Keratinocyte (primary cell): Measurements from ENCODE around the gene FKBP14. TPM values are rescaled to one million over a fixed set of nuclear protein-coding genes. Genes with fewer than 3 reads are reported as not detected.

Experiments used
- DNase-seq: peaks from one replicate; pipeline ENCODE4 v3.0.0-alpha.2; 2011; ENCODE audit warnings: low read depth, missing footprints, low spot score
- FAIRE-seq: peaks from 2 replicates; lab custom pipeline; 2011; peaks lifted over from hg19 to GRCh38; lab: Jason Lieb, UNC
- H2AFZ ChIP-seq: 2 replicates; pipeline ENCODE4 v1.6.0; 2012; ENCODE audit warnings: low read length, control low read depth, inconsistent platforms; ENCODE audit not compliant: control insufficient read depth
- H3K27ac ChIP-seq: 2 replicates; pipeline ENCODE4 v1.5.1; 2011; ENCODE audit warnings: low read length; ENCODE audit not compliant: control insufficient read depth, insufficient read depth
- H3K27me3 ChIP-seq: 3 replicates; pipeline ENCODE4 v1.6.0; 2011; ENCODE audit warnings: low read length; ENCODE audit not compliant: control insufficient read depth, insufficient read depth; ENCODE audit errors: extremely low read depth
- H3K36me3 ChIP-seq, 2 experiments: 2 replicates in 1 of 2; 3 replicates in 1 of 2; pipeline ENCODE4 v1.5.1; 2011; ENCODE audit warnings: low read length in 2 of 2, mild to moderate bottlenecking in 1 of 2; ENCODE audit not compliant: control insufficient read depth in 2 of 2, insufficient read depth in 2 of 2; ENCODE audit errors: extremely low read depth in 1 of 2
- H3K4me1 ChIP-seq: 3 replicates; pipeline ENCODE4 v1.5.1; 2011; ENCODE audit warnings: low read length; ENCODE audit not compliant: control insufficient read depth, insufficient read depth; ENCODE audit errors: extremely low read depth
- H3K4me2 ChIP-seq: 3 replicates; pipeline ENCODE4 v1.6.0; 2011; ENCODE audit warnings: low read depth, low read length; ENCODE audit not compliant: control insufficient read depth, insufficient read depth; ENCODE audit errors: extremely low read depth
- H3K4me3 ChIP-seq, 3 experiments: fragments of 200-600 bp in 1 of 3; sonication (generic) in 1 of 3; 2 replicates in 2 of 3; 3 replicates in 1 of 3; pipeline ENCODE4 v1.5.1; 2011 to 2016; ENCODE audit warnings: low read length in 3 of 3, mild to moderate bottlenecking in 3 of 3, control low read depth in 2 of 3, inconsistent platforms in 1 of 3, low read depth in 1 of 3, mixed read lengths in 1 of 3, mixed run types in 1 of 3, moderate library complexity in 1 of 3; ENCODE audit not compliant: control insufficient read depth in 2 of 3, insufficient read depth in 2 of 3; ENCODE audit errors: extremely low read depth in 1 of 3
- H3K79me2 ChIP-seq: 2 replicates; pipeline ENCODE4 v1.6.0; 2012; ENCODE audit warnings: low read length; ENCODE audit not compliant: control insufficient read depth, insufficient read depth
- H3K9ac ChIP-seq: 3 replicates; pipeline ENCODE4 v1.6.0; 2011; ENCODE audit warnings: low read length; ENCODE audit not compliant: control insufficient read depth, insufficient read depth; ENCODE audit errors: extremely low read depth
- H3K9me1 ChIP-seq: 3 replicates; pipeline ENCODE4 v1.6.0; 2011; ENCODE audit warnings: low read length; ENCODE audit not compliant: control insufficient read depth, insufficient read depth; ENCODE audit errors: extremely low read depth
- H3K9me3 ChIP-seq: 2 replicates; pipeline ENCODE4 v1.5.1; 2012; ENCODE audit warnings: low read depth, low read length; ENCODE audit not compliant: control insufficient read depth
- H4K20me1 ChIP-seq: 3 replicates; pipeline ENCODE4 v1.6.0; 2011; ENCODE audit warnings: low read length; ENCODE audit not compliant: control insufficient read depth, insufficient read depth; ENCODE audit errors: extremely low read depth
- CTCF ChIP-seq, 3 experiments: IDR thresholded peaks in 1 of 3; conservative IDR thresholded peaks in 1 of 3; optimal IDR thresholded peaks in 1 of 3; 2 replicates in 2 of 3; 3 replicates in 1 of 3; pipeline versions ENCODE3 to v1.5.1; 2011; ENCODE audit warnings: low read length in 3 of 3, mild to moderate bottlenecking in 3 of 3, moderate library complexity in 2 of 3, control low read depth in 1 of 3, inconsistent platforms in 1 of 3; ENCODE audit not compliant: insufficient read depth in 2 of 3; ENCODE audit errors: extremely low read depth in 1 of 3
- EZH2 ChIP-seq: IDR thresholded peaks from one replicate; pipeline ENCODE4 v1.6.1; 2012; ENCODE audit warnings: inconsistent platforms, mild to moderate bottlenecking, low read length, moderate library complexity
- dilution Hi-C: fragments of 300-500 bp; cut with MboI; formaldehyde crosslinking; loops from one replicate; pipeline ENCODE4 v1.7.0; 2020; ENCODE audit warnings: low sequenced_read_pairs; ENCODE audit not compliant: extremely low pct_ligation_motif_present
- polyA plus RNA-seq, 5 experiments: library from polyadenylated mRNA; depleted of rRNA in 3 of 5; stranded (reverse) in 3 of 5; stranded (forward) in 1 of 5; unstranded in 1 of 5; fragments of >200 nt; gene quantifications; 1 replicate in 1 of 5; 2 replicates in 3 of 5; 3 replicates in 1 of 5; pipeline versions ENCODE4 v1.2.1 to v1.2.3, GENCODE V29; 2011 to 2012; ENCODE audit warnings: missing spikeins in 2 of 5, low read depth in 1 of 5, low replicate concordance in 1 of 5

FKBP14 gene
- polyA plus RNA-seq, 1 donor (not counting 4 experiments of a cell fraction or from before 2014, with no cell fraction given), result 24.5 TPM

DNA sequence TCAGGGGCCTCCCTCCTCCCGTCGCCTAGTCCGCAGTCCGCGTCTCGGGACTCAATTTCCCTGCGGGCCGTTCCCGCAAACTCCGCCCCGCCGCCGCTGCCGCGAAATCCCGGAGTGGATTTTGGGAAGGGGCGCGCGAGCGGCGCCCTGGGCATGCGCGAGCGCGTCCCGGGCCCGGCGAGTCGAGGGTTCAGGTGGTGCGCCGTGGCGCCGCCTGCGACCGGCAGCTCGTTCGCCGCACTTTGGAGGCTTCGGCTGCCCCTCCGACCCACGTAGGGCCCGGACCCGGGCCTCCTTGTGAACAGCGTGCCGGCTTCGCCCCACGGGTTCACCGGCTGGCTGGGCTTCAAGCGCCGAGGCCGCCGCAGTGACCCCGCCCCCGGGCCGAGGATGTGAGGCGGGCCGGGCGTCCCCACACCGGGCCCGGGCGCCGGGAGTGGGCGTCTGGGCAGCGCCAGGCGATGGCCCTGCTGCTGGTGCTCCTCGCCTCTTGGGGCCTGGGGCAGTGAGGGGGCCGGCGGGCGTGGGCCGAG, 1.8 kb upstream of the FKBP14 start, which contains the start of gene PLEKHA8:
Gene PLEKHA8 (plus strand): TSS at position 197 of the 533 bp plus-strand sequence. CDS start 351 bp downstream, outside the sequence.
- dilution Hi-C loops, result no loop called here
- TF ChIP-seq CTCF (optimal IDR thresholded peaks at IDR 0.05 in 1 of 3, IDR thresholded peaks at IDR 0.05 in 1 of 3, conservative IDR thresholded peaks at IDR 0.05 in 1 of 3; ENCODE audit: extremely low read depth in 1 of 3, insufficient read depth in 2 of 3, low read length in 3 of 3) (peak in 1 of 3 experiments; percentile 18), EZH2 (no peak)
- peak within 1 kb of the TSS; percentile 81 for H3K27ac ChIP-seq

DNA sequence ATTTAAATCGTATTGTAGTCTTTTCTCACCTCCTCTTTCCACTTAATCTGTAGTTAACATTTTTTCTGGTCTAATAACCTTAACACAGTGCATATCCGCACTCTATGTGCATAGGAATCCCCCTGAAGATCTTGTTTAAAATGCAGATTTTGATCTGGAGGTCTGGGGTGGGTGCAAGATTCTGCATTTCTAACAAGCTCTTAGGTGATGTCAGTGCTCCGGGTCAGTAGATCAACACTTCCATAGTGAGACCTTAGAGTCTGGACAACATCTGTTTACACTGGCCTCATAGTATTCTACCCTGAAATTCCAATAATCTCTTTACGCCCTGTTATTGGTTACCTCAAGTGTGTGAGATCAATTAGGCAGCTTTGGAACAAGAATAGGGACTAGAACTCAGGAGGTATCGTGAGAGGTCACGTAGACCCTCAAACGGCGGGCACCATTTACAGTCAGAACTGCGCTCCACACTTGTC, 1.3 kb upstream of the FKBP14 start:
- dilution Hi-C loops, result no loop called here
- no peak for TF ChIP-seq EZH2
- no peak for TF ChIP-seq CTCF (optimal IDR thresholded peaks at IDR 0.05 in 1 of 3, IDR thresholded peaks at IDR 0.05 in 1 of 3, conservative IDR thresholded peaks at IDR 0.05 in 1 of 3; ENCODE audit: extremely low read depth in 1 of 3, insufficient read depth in 2 of 3, low read length in 3 of 3)
- Histone ChIP-seq H3K27me3 (no peaks in the 10 kb centered on the region), H2AFZ (peak overlapping the region; percentile 96), H4K20me1 (no peaks in the 10 kb centered on the region), H3K79me2 (peaks cover 68% of the 10 kb centered on the region), H3K4me3 (peak overlapping the region; percentile 86 to 99 (median 96)), H3K36me3 (no peaks in the 10 kb centered on the region), H3K27ac (peak overlapping the region; percentile 81), H3K4me1 (peaks cover 22% of the 10 kb centered on the region), H3K4me2 (peak overlapping the region; percentile 90), H3K9me1 (no peaks in the 10 kb centered on the region), H3K9me3 (no peaks in the 10 kb centered on the region), H3K9ac (peak overlapping the region; percentile 83)
- DNase-seq (no peak), FAIRE-seq (no peak)

More for the DNA sequence above, 1.8 kb upstream of the FKBP14 start, which contains the start of gene PLEKHA8:
- Histone ChIP-seq H3K4me3 (peak within 1 kb of the TSS; percentile 86 to 99 (median 96)), H3K9ac (peak within 1 kb of the TSS; percentile 83), H3K4me2 (peak within 1 kb of the TSS; percentile 90), H3K9me3 (no peaks in the 10 kb centered on the region), H3K36me3 (no peaks in the 10 kb centered on the region), H3K4me1 (peaks cover 22% of the 10 kb centered on the region), H3K79me2 (peaks cover 65% of the 10 kb centered on the region), H3K27me3 (no peaks in the 10 kb centered on the region), H4K20me1 (no peaks in the 10 kb centered on the region), H2AFZ (peak within 1 kb of the TSS; percentile 96), H3K9me1 (no peaks in the 10 kb centered on the region)
- FAIRE-seq (no peak), DNase-seq (no peak)
